Measurements from ENCODE around the gene TRPM2. TPM values are rescaled to one million over a fixed set of nuclear protein-coding genes. Genes with fewer than 3 reads are reported as not detected.

TRPM2 gene
- total RNA-seq, 2 donors from 2014 or later: 1.6 to 12.5 TPM

- Mint-ChIP-seq H3K36me3 (ENCODE audit: low read depth) (peaks cover 7% of the 10 kb centered on the region), H3K27me3 (ENCODE audit: insufficient read depth) (no peaks in the 10 kb centered on the region), H3K9me3 (peaks cover 53% of the 10 kb centered on the region), H3K4me1 (peaks cover 36% of the 10 kb centered on the region), H3K4me3 (no peak overlapping the region), H3K27ac (peak overlapping the region; percentile 21)
- no peak overlapping the region for H3K27ac ChIP-seq (ENCODE audit: low read depth, low read length)
- peaks cover 26% of the 10 kb centered on the region for H3K9me3 ChIP-seq (ENCODE audit: control insufficient read depth, low read length)
- peaks cover 22% of the 10 kb centered on the region for H3K4me1 ChIP-seq (ENCODE audit: control insufficient read depth, insufficient read depth, low read length)
- no peaks in the 10 kb centered on the region for H3K36me3 ChIP-seq (ENCODE audit: control insufficient read depth, insufficient read depth, low read length)
- no peak for TF ChIP-seq CTCF (conservative IDR thresholded peaks at IDR 0.05)
- 93 to 94% methylated on average over 14 to 17 of the region's 17 CpGs for WGBS, 2 experiments (ENCODE audit: insufficient coverage in 1 of 2, insufficient read length in 1 of 2)
- H3K4me3 ChIP-seq (ENCODE audit: low read length): peak overlapping the region; percentile 74
- H3K9ac ChIP-seq (ENCODE audit: extremely low read depth, low read length, poor library complexity, severe bottlenecking): peak overlapping the region; percentile 88
- H3K27me3 ChIP-seq (ENCODE audit: control insufficient read depth, insufficient read depth, low read length, poor library complexity, severe bottlenecking): no peaks in the 10 kb centered on the region
- DNase-seq: no peak
Measured at GRCh38 chr21:44344541-44345183, 8.8 kb upstream of the TRPM2 start.

GRCh38 chr21:44345495-44345894 is 7.9 kb upstream of the TRPM2 start:
- H3K4me1 ChIP-seq (ENCODE audit: control insufficient read depth, insufficient read depth, low read length): peaks cover 13% of the 10 kb centered on the region
- H3K9ac ChIP-seq (ENCODE audit: extremely low read depth, low read length, poor library complexity, severe bottlenecking): peak overlapping the region; percentile 3
- H3K27me3 ChIP-seq (ENCODE audit: control insufficient read depth, insufficient read depth, low read length, poor library complexity, severe bottlenecking): no peaks in the 10 kb centered on the region
- peaks cover 48% of the 10 kb centered on the region for H3K9me3 Mint-ChIP-seq
- no peaks in the 10 kb centered on the region for H3K36me3 ChIP-seq (ENCODE audit: control insufficient read depth, insufficient read depth, low read length)
- no peak for DNase-seq
- TF ChIP-seq CTCF (conservative IDR thresholded peaks at IDR 0.05): no peak
- H3K4me1 Mint-ChIP-seq: peaks cover 28% of the 10 kb centered on the region
- no peak overlapping the region for H3K27ac Mint-ChIP-seq
- H3K27me3 Mint-ChIP-seq (ENCODE audit: insufficient read depth): no peaks in the 10 kb centered on the region
- WGBS, 2 experiments (ENCODE audit: insufficient coverage in 1 of 2, insufficient read length in 1 of 2): 63 to 88% methylated on average over 9 to 11 of the region's 11 CpGs
- no peak overlapping the region for H3K27ac ChIP-seq (ENCODE audit: low read depth, low read length)
- peaks cover 26% of the 10 kb centered on the region for H3K9me3 ChIP-seq (ENCODE audit: control insufficient read depth, low read length)
- H3K4me3 Mint-ChIP-seq: no peak overlapping the region
- peak overlapping the region; percentile 74 for H3K4me3 ChIP-seq (ENCODE audit: low read length)
- H3K36me3 Mint-ChIP-seq (ENCODE audit: low read depth): peaks cover 7% of the 10 kb centered on the region

- Mint-ChIP-seq H3K27ac (no peak overlapping the region), H3K4me3 (no peak overlapping the region), H3K36me3 (ENCODE audit: low read depth) (peaks cover 6% of the 10 kb centered on the region), H3K9me3 (peaks cover 28% of the 10 kb centered on the region), H3K4me1 (peaks cover 7% of the 10 kb centered on the region), H3K27me3 (ENCODE audit: insufficient read depth) (peaks cover 1% of the 10 kb centered on the region)
- Histone ChIP-seq H3K4me3 (ENCODE audit: low read length) (no peak overlapping the region), H3K27ac (ENCODE audit: low read depth, low read length) (no peak overlapping the region), H3K4me1 (ENCODE audit: control insufficient read depth, insufficient read depth, low read length) (peaks cover 2% of the 10 kb centered on the region), H3K36me3 (ENCODE audit: control insufficient read depth, insufficient read depth, low read length) (no peaks in the 10 kb centered on the region), H3K9me3 (ENCODE audit: control insufficient read depth, low read length) (peaks cover 26% of the 10 kb centered on the region), H3K9ac (ENCODE audit: extremely low read depth, low read length, poor library complexity, severe bottlenecking) (no peak overlapping the region), H3K27me3 (ENCODE audit: control insufficient read depth, insufficient read depth, low read length, poor library complexity, severe bottlenecking) (no peaks in the 10 kb centered on the region)
- 90 to 91% methylated on average over 20 to 22 of the region's 22 CpGs for WGBS, 2 experiments (ENCODE audit: insufficient coverage in 1 of 2, insufficient read length in 1 of 2)
- no peak for DNase-seq
- TF ChIP-seq CTCF (conservative IDR thresholded peaks at IDR 0.05): no peak
Measured at GRCh38 chr21:44347911-44348451, 5.4 kb upstream of the TRPM2 start.

Data from endodermal cell (in vitro differentiated cells).